ENCODE data around the gene CAMK1G. TPM values are rescaled to one million over a fixed set of nuclear protein-coding genes. Genes with fewer than 3 reads are reported as not detected.

The CAMK1G gene
- total and polyA plus RNA-seq, 2 donors (not counting 3 experiments of a cell fraction or from before 2014, with no cell fraction given), result not detected

- Histone ChIP-seq H3K9me1 (replicated peaks; ENCODE audit: control insufficient read depth, extremely low read depth, insufficient read depth, low read length) (no peaks in the 10 kb centered on the region), H3K9me3 (replicated peaks; ENCODE audit: control insufficient read depth, insufficient read depth, low read length) (no peaks in the 10 kb centered on the region), H3K36me3 (ENCODE audit: control insufficient read depth in 2 of 2, extremely low read depth in 1 of 2, insufficient read depth in 2 of 2, low read length in 2 of 2) (no peaks in the 10 kb centered on the region), H4K20me1 (replicated peaks; ENCODE audit: control insufficient read depth, extremely low read depth, insufficient read depth, low read length) (no peaks in the 10 kb centered on the region), H2AFZ (ENCODE audit: low read depth, low read length) (no peak overlapping the region), H3K27ac (ENCODE audit: insufficient read depth, low read depth, low read length) (no peak overlapping the region), H3K4me2 (ENCODE audit: insufficient read depth, low read length) (no peak overlapping the region), H3K4me3 (replicated peaks in 1 of 3; ENCODE audit: insufficient read depth in 1 of 3, low read depth in 1 of 3, low read length in 3 of 3) (no peak overlapping the region), H3K4me1 (ENCODE audit: control insufficient read depth, extremely low read depth, insufficient read depth, low read length) (peaks cover 29% of the 10 kb centered on the region), H3K27me3 (ENCODE audit: control insufficient read depth in 2 of 2, insufficient read depth in 2 of 2, low read length in 2 of 2) (no peaks in the 10 kb centered on the region), H3K79me2 (ENCODE audit: control insufficient read depth, insufficient read depth, low read length) (no peaks in the 10 kb centered on the region), H3K9ac (replicated peaks; ENCODE audit: extremely low read depth, insufficient read depth, low read length) (no peak overlapping the region)
- DNase-seq (ENCODE audit: low read depth, low spot score) (no peak), FAIRE-seq (no peak)
- intact Hi-C loops (cut with micrococcal nuclease) (loop anchor here (5.0 kb wide), 1 partner anchor 46 kb away; no protein-coding TSS in a partner anchor), dilution Hi-C loops (cut with MboI; ENCODE audit: extremely low pct_ligation_motif_present, low sequenced_read_pairs) (no loop called here)
- TF ChIP-seq EZH2 (IDR thresholded peaks at IDR 0.05; ENCODE audit: borderline replicate concordance, low read depth, low read length, severe bottlenecking) (no peak), GATA2 (IDR thresholded peaks at IDR 0.05; ENCODE audit: insufficient read depth, insufficient read length, low read depth, low read length) (no peak), CTCF (IDR thresholded peaks at IDR 0.05; ENCODE audit: extremely low read depth in 1 of 2, insufficient read depth in 1 of 2, low read depth in 1 of 2, low read length in 2 of 2) (no peak), MAX (IDR thresholded peaks at IDR 0.05; ENCODE audit: insufficient read depth, insufficient read length) (no peak), POLR2AphosphoS5 (IDR thresholded peaks at IDR 0.05; ENCODE audit: insufficient read depth, low read depth, low read length) (no peak), MYC (IDR thresholded peaks at IDR 0.05; ENCODE audit: low read depth, low read length) (no peak), POLR2A (IDR thresholded peaks at IDR 0.05; ENCODE audit: low read depth, low read length) (no peak), FOS (IDR thresholded peaks at IDR 0.05; ENCODE audit: borderline replicate concordance, insufficient read depth, low read length) (no peak), JUN (IDR thresholded peaks at IDR 0.05; ENCODE audit: borderline replicate concordance, insufficient read depth, insufficient read length, low read depth) (no peak)
- BruUV-seq (replicated peaks), result no TSS peak
- POLR2A ChIA-PET, result no interaction called here
- CTCF ChIA-PET, result interaction anchor here (0.6 to 1.5 kb wide), 6 partner anchors 11 to 55 kb away, joined by 3 to 5 read pairs (median 3); no protein-coding TSS in a partner anchor
Measured at GRCh38 chr1:209645574-209646452, 62.3 kb downstream of the CAMK1G start.

Data from endothelial cell of umbilical vein (primary cell).